NT2/D1 (cell line): Measurements from ENCODE around the gene BCLAF1.

Source experiments
- DNase-seq: peaks from one replicate; pipeline ENCODE4 v3.0.0-alpha.2; 2011; ENCODE audit warnings: low read depth, low spot score
- H3K27me3 ChIP-seq: 2 replicates; pipeline ENCODE4 v1.6.0; 2011; ENCODE audit warnings: mild to moderate bottlenecking; ENCODE audit not compliant: insufficient read length, insufficient read depth
- H3K36me3 ChIP-seq: 2 replicates; pipeline ENCODE4 v1.6.1; 2011; ENCODE audit warnings: mild to moderate bottlenecking, low read length, mixed read lengths; ENCODE audit not compliant: insufficient read depth, insufficient read length
- H3K4me1 ChIP-seq: 2 replicates; pipeline ENCODE4 v1.5.1; 2011; ENCODE audit not compliant: insufficient read depth, insufficient read length
- H3K4me3 ChIP-seq: 2 replicates; pipeline ENCODE4 v1.5.1; 2011; ENCODE audit warnings: low read depth; ENCODE audit not compliant: insufficient read length
- H3K9ac ChIP-seq: 2 replicates; pipeline ENCODE4 v1.6.0; 2011; ENCODE audit warnings: low read depth; ENCODE audit not compliant: insufficient read length
- H3K9me3 ChIP-seq: 2 replicates; pipeline ENCODE4 v1.5.1; 2011; ENCODE audit warnings: mild to moderate bottlenecking, low read length; ENCODE audit not compliant: insufficient read depth
- SUZ12 ChIP-seq: IDR thresholded peaks from 2 replicates; pipeline ENCODE4 v1.6.1; 2011; ENCODE audit not compliant: insufficient read length, insufficient read depth; ENCODE audit errors: extremely low read depth
- YY1 ChIP-seq: IDR thresholded peaks from 2 replicates; pipeline ENCODE4 v1.6.1; 2011; ENCODE audit not compliant: insufficient read length, insufficient read depth
- ZNF274 ChIP-seq: IDR thresholded peaks from 2 replicates; pipeline ENCODE4 v1.6.1; 2011; ENCODE audit warnings: mild to moderate bottlenecking, low read depth, low read length

Gene BCLAF1

GRCh38 chr6:136236466-136237293, 53.0 kb downstream of the BCLAF1 start:
- DNase-seq, result no peak
- TF ChIP-seq YY1 (no peak), SUZ12 (no peak), ZNF274 (no peak)
- no peak overlapping the region for H3K4me3 ChIP-seq
- H3K4me1 ChIP-seq, result no peaks in the 10 kb centered on the region
- no peaks in the 10 kb centered on the region for H3K9me3 ChIP-seq
- no peaks in the 10 kb centered on the region for H3K27me3 ChIP-seq
- peaks cover 34% of the 10 kb centered on the region for H3K36me3 ChIP-seq
- H3K9ac ChIP-seq, result no peak overlapping the region

- Histone ChIP-seq H3K4me3 (no peak overlapping the region), H3K4me1 (no peaks in the 10 kb centered on the region), H3K9ac (no peak overlapping the region), H3K27me3 (no peaks in the 10 kb centered on the region), H3K9me3 (no peaks in the 10 kb centered on the region), H3K36me3 (peaks cover 35% of the 10 kb centered on the region)
- TF ChIP-seq YY1 (no peak), SUZ12 (no peak), ZNF274 (no peak)
- no peak for DNase-seq
These were observed 54.4 kb downstream of the BCLAF1 start for GRCh38 chr6:136235233-136235564.

GRCh38 chr6:136232701-136233100, 56.9 kb downstream of the BCLAF1 start:
- peaks cover 25% of the 10 kb centered on the region for H3K36me3 ChIP-seq
- TF ChIP-seq ZNF274 (no peak), YY1 (no peak), SUZ12 (no peak)
- H3K9me3 ChIP-seq, result no peaks in the 10 kb centered on the region
- H3K27me3 ChIP-seq, result no peaks in the 10 kb centered on the region
- H3K9ac ChIP-seq, result no peak overlapping the region
- no peak overlapping the region for H3K4me3 ChIP-seq
- DNase-seq, result no peak
- H3K4me1 ChIP-seq, result no peaks in the 10 kb centered on the region

GRCh38 chr6:136230219-136230853, 59.3 kb downstream of the BCLAF1 start:
- H3K9me3 ChIP-seq, result no peaks in the 10 kb centered on the region
- no peak overlapping the region for H3K4me3 ChIP-seq
- H3K4me1 ChIP-seq, result no peaks in the 10 kb centered on the region
- H3K36me3 ChIP-seq, result peaks cover 20% of the 10 kb centered on the region
- TF ChIP-seq SUZ12 (no peak), YY1 (no peak), ZNF274 (no peak)
- H3K9ac ChIP-seq, result no peak overlapping the region
- no peak for DNase-seq
- no peaks in the 10 kb centered on the region for H3K27me3 ChIP-seq

- DNase-seq, result no peak
- TF ChIP-seq ZNF274 (no peak), SUZ12 (no peak), YY1 (no peak)
- no peak overlapping the region for H3K4me3 ChIP-seq
- no peaks in the 10 kb centered on the region for H3K4me1 ChIP-seq
- peaks cover 11% of the 10 kb centered on the region for H3K36me3 ChIP-seq
- no peaks in the 10 kb centered on the region for H3K9me3 ChIP-seq
- H3K9ac ChIP-seq, result no peak overlapping the region
- no peaks in the 10 kb centered on the region for H3K27me3 ChIP-seq
These were observed 60.8 kb downstream of the BCLAF1 start for GRCh38 chr6:136228814-136229213.

DNA sequence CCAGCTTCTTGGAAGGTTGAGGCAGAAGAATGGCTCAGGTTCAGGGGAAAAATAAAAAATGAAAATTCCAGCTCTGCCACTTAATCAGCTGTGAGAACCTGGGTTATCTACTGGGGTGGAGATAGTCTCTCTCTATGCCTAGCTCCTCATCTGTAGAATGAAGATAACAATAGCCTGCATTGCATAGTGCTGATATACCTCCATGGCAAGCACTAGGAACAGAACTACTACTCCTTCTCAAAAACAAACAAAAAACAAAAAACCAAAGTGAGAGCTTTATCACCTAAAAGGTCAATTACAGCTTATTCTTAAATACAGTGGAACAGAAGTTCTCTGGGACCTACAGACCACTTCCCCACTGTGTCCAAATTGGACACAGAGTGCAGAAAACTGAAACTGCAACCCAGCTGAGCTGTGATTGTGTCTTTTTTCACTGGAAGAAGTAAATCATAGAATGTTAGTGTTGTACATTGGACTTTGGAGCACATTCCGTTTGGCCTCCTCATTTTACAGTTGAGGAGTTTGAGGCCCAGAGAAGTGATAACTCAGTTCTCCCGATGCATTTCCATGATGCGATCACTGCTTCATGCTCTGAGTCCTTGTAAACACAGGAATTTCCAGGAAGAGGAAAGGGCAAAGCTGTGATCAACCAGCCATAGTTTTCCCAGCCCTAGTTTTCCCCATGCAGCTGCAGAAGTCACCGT, 62.8 kb downstream of the BCLAF1 start:
- Histone ChIP-seq H3K4me3 (no peak overlapping the region), H3K36me3 (peaks cover 5% of the 10 kb centered on the region), H3K9ac (no peak overlapping the region), H3K27me3 (no peaks in the 10 kb centered on the region), H3K9me3 (no peaks in the 10 kb centered on the region), H3K4me1 (no peaks in the 10 kb centered on the region)
- TF ChIP-seq SUZ12, result no peak
- TF ChIP-seq ZNF274, result no peak
- TF ChIP-seq YY1, result no peak
- DNase-seq, result no peak

DNA sequence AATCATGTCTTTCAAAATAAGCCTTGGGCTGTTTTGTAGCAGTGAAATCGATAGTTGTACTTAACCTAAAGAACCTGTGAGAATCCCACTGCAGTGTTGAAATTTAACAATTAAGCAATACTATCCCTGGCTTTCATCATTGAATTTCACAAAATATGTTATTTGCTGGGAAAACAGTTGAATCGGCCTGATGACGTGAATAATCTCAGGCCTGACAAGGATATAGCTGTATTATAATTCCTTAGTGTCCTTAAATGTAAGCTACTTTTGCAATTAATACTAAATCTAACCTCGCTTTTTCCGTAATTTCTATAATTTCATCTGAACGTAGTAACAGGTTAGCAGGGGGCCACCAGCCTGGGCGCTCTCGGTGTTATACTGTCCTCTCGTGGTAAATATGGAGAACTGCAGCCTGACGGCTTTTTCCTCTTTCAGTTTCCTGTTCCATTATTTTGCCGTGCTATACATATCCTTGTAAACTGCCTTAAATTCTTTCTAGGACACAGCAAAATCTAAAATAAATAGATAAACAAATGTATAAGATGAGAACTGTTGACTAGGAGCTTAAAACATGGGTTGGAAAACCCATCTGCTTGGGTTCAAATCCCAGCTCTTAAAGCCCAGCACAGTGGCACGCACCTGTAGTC, 63.5 kb downstream of the BCLAF1 start:
- Histone ChIP-seq H3K9ac (no peak overlapping the region), H3K4me3 (no peak overlapping the region)

More for the DNA sequence above, 63.5 kb downstream of the BCLAF1 start:
- Histone ChIP-seq H3K27me3 (no peaks in the 10 kb centered on the region), H3K4me1 (no peaks in the 10 kb centered on the region), H3K36me3 (peaks cover 5% of the 10 kb centered on the region), H3K9me3 (no peaks in the 10 kb centered on the region)
- no peak for TF ChIP-seq SUZ12
- TF ChIP-seq YY1, result no peak
- no peak for TF ChIP-seq ZNF274
- no peak for DNase-seq
